ENCODE measurements around the gene SMG9.

DNA sequence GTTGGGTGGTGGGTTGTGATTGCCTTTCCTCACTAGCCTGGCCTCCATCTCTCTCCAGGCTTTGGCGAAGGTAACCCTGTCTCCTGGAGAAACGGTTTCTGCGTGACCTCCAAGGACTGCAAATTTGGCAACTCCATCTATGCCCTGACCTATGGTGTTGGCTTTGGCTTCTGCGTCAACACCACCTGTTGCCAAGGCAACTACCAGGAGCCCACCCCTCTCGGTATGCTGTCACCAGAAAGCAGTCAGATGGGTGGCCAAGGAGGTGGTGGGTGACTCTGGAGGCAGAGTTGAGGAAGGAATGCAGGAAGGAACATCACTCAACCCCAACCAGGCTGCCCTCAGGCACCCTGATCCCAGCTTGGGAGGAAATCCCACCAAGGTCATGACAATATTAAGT lies 57.5 kb downstream of the SMG9 start:
- no peak for TF ChIP-seq EZH2 (IDR thresholded peaks at IDR 0.05; ENCODE audit: borderline replicate concordance, low read depth, low read length, poor library complexity, severe bottlenecking)
- TF ChIP-seq, protein P1, sequence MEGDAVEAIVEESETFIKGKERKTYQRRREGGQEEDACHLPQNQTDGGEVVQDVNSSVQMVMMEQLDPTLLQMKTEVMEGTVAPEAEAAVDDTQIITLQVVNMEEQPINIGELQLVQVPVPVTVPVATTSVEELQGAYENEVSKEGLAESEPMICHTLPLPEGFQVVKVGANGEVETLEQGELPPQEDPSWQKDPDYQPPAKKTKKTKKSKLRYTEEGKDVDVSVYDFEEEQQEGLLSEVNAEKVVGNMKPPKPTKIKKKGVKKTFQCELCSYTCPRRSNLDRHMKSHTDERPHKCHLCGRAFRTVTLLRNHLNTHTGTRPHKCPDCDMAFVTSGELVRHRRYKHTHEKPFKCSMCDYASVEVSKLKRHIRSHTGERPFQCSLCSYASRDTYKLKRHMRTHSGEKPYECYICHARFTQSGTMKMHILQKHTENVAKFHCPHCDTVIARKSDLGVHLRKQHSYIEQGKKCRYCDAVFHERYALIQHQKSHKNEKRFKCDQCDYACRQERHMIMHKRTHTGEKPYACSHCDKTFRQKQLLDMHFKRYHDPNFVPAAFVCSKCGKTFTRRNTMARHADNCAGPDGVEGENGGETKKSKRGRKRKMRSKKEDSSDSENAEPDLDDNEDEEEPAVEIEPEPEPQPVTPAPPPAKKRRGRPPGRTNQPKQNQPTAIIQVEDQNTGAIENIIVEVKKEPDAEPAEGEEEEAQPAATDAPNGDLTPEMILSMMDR (conservative IDR thresholded peaks at IDR 0.05; ENCODE audit: low read depth, low read length): no peak
